GM18951 (cell line): Measurements from ENCODE around the gene COL25A1.

Experiments used
- POLR2A ChIP-seq: IDR thresholded peaks from 4 replicates; pipeline ENCODE4 v1.6.1; 2011; ENCODE audit warnings: mild to moderate bottlenecking; ENCODE audit not compliant: insufficient read length, insufficient read depth; ENCODE audit errors: extremely low read depth
- in situ Hi-C: fragments of 300-500 bp; cut with MboI; formaldehyde crosslinking; loops from one replicate; pipeline ENCODE4 v1.12.0; 2022; ENCODE audit warnings: low sequenced_read_pairs, mixed read lengths, inconsistent platforms; ENCODE audit not compliant: unreplicated experiment

COL25A1 gene

GRCh38 chr4:108920395-108921087 is 381.9 kb downstream of the COL25A1 start:
- no peak for TF ChIP-seq POLR2A
- in situ Hi-C loops: no loop called here

GRCh38 chr4:108919226-108919893 is 383.1 kb downstream of the COL25A1 start:
- in situ Hi-C loops: no loop called here
- TF ChIP-seq POLR2A: no peak

GRCh38 chr4:108917255-108917654 is 385.2 kb downstream of the COL25A1 start:
- TF ChIP-seq POLR2A: no peak
- in situ Hi-C loops: no loop called here

GRCh38 chr4:108916638-108917037 is 385.8 kb downstream of the COL25A1 start:
- TF ChIP-seq POLR2A: no peak
- in situ Hi-C loops: no loop called here

GRCh38 chr4:108906866-108907367 is 395.5 kb downstream of the COL25A1 start:
- in situ Hi-C loops: no loop called here
- TF ChIP-seq POLR2A: no peak

GRCh38 chr4:108906006-108906405 is 396.5 kb downstream of the COL25A1 start:
- TF ChIP-seq POLR2A: no peak
- in situ Hi-C loops: no loop called here

GRCh38 chr4:108903464-108904221 is 398.8 kb downstream of the COL25A1 start:
- in situ Hi-C loops: no loop called here
- no peak for TF ChIP-seq POLR2A

GRCh38 chr4:108902769-108903168 is 399.7 kb downstream of the COL25A1 start:
- TF ChIP-seq POLR2A: no peak
- in situ Hi-C loops: no loop called here

GRCh38 chr4:108901291-108901690 is 401.2 kb downstream of the COL25A1 start:
- in situ Hi-C loops: no loop called here
- no peak for TF ChIP-seq POLR2A

GRCh38 chr4:108900018-108900580 is 402.4 kb downstream of the COL25A1 start:
- in situ Hi-C loops: no loop called here
- no peak for TF ChIP-seq POLR2A

GRCh38 chr4:108893468-108893867 is 409.0 kb downstream of the COL25A1 start:
- in situ Hi-C loops: no loop called here
- no peak for TF ChIP-seq POLR2A

GRCh38 chr4:108891896-108892590 is 410.4 kb downstream of the COL25A1 start:
- in situ Hi-C loops: no loop called here

More at GRCh38 chr4:108891896-108892590, 410.4 kb downstream of the COL25A1 start:
- TF ChIP-seq POLR2A: no peak
